ENCODE measurements around the gene RAI2.
"Not testable (repeated sequence)": the region's sequence is repeated elsewhere in the genome, so short reads cannot be mapped to it uniquely, and the experiment has no call there.

The RAI2 gene

GRCh38 chrX:17786554-17787347 is 74.3 kb downstream of the RAI2 start:
- DNase-seq (ENCODE audit: low read depth in 1 of 2, low spot score in 1 of 2): not testable (repeated sequence)

GRCh38 chrX:17779434-17779833 is 81.7 kb downstream of the RAI2 start:
- DNase-seq (ENCODE audit: low read depth in 1 of 2, low spot score in 1 of 2): no peak

- no peak for DNase-seq (ENCODE audit: low read depth in 1 of 2, low spot score in 1 of 2)
Measured at GRCh38 chrX:17778997-17779396, 82.1 kb downstream of the RAI2 start.

- DNase-seq (ENCODE audit: low read depth in 1 of 2, low spot score in 1 of 2): no peak
Measured at GRCh38 chrX:17774053-17774452, 87.0 kb downstream of the RAI2 start.

GRCh38 chrX:17773221-17773876 is 87.7 kb downstream of the RAI2 start:
- no peak for DNase-seq (ENCODE audit: low read depth in 1 of 2, low spot score in 1 of 2)

GRCh38 chrX:17769701-17770269 is 91.3 kb downstream of the RAI2 start:
- DNase-seq (ENCODE audit: low read depth in 1 of 2, low spot score in 1 of 2): no peak

GRCh38 chrX:17768997-17769396 is 92.1 kb downstream of the RAI2 start:
- no peak for DNase-seq (ENCODE audit: low read depth in 1 of 2, low spot score in 1 of 2)

GRCh38 chrX:17767734-17768133 is 93.4 kb downstream of the RAI2 start:
- no peak for DNase-seq (ENCODE audit: low read depth in 1 of 2, low spot score in 1 of 2)

- DNase-seq (ENCODE audit: low read depth in 1 of 2, low spot score in 1 of 2): no peak
Measured at GRCh38 chrX:17759990-17760389, 101.1 kb downstream of the RAI2 start.

- DNase-seq (ENCODE audit: low read depth in 1 of 2, low spot score in 1 of 2): no peak
Measured at GRCh38 chrX:17758382-17758781, 102.7 kb downstream of the RAI2 start.

GRCh38 chrX:17750436-17750835 is 110.7 kb downstream of the RAI2 start:
- no peak for DNase-seq (ENCODE audit: low read depth in 1 of 2, low spot score in 1 of 2)
